ENCODE results near the gene COL25A1.
"Not testable (repeated sequence)": the region's sequence is repeated elsewhere in the genome, so short reads cannot be mapped to it uniquely, and the experiment has no call there.

Gene COL25A1

DNA sequence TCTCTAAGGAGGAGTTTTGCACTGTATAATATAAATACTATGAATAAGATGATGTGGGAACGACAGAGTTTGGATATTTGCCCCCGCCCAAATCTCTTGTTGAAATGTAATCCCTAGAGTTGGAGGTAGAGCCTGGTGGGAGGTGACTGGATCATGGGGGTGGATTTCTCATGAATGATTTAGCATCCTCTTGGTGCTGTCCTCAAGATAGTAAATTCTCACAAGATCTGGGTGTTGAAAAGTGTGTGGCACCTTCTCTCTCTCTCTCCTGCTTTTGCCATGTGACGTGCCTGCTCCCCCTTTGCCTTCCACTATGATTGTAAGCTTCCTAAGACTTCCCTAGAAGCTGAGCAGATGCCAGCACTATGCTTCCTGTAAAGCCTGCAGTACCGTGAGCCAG is 298.0 kb downstream of the COL25A1 start:
- no peak overlapping the region for H3K4me3 ChIP-seq (ENCODE audit: low read depth, low read length)
- no peak for DNase-seq (ENCODE audit: low read depth, low spot score)
- ChIA-PET CTCF (no interaction called here), POLR2A (no interaction called here)
- TF ChIP-seq, protein P1, sequence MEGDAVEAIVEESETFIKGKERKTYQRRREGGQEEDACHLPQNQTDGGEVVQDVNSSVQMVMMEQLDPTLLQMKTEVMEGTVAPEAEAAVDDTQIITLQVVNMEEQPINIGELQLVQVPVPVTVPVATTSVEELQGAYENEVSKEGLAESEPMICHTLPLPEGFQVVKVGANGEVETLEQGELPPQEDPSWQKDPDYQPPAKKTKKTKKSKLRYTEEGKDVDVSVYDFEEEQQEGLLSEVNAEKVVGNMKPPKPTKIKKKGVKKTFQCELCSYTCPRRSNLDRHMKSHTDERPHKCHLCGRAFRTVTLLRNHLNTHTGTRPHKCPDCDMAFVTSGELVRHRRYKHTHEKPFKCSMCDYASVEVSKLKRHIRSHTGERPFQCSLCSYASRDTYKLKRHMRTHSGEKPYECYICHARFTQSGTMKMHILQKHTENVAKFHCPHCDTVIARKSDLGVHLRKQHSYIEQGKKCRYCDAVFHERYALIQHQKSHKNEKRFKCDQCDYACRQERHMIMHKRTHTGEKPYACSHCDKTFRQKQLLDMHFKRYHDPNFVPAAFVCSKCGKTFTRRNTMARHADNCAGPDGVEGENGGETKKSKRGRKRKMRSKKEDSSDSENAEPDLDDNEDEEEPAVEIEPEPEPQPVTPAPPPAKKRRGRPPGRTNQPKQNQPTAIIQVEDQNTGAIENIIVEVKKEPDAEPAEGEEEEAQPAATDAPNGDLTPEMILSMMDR (IDR thresholded peaks at IDR 0.05; ENCODE audit: insufficient read depth, low read length, missing control alignments): no peak

GRCh38 chr4:109003964-109004363 is 298.5 kb downstream of the COL25A1 start:
- ChIA-PET CTCF (no interaction called here), POLR2A (no interaction called here)
- DNase-seq (ENCODE audit: low read depth, low spot score): no peak
- TF ChIP-seq, protein P1 (IDR thresholded peaks at IDR 0.05; ENCODE audit: insufficient read depth, low read length, missing control alignments): no peak
- no peak overlapping the region for H3K4me3 ChIP-seq (ENCODE audit: low read depth, low read length)

DNA sequence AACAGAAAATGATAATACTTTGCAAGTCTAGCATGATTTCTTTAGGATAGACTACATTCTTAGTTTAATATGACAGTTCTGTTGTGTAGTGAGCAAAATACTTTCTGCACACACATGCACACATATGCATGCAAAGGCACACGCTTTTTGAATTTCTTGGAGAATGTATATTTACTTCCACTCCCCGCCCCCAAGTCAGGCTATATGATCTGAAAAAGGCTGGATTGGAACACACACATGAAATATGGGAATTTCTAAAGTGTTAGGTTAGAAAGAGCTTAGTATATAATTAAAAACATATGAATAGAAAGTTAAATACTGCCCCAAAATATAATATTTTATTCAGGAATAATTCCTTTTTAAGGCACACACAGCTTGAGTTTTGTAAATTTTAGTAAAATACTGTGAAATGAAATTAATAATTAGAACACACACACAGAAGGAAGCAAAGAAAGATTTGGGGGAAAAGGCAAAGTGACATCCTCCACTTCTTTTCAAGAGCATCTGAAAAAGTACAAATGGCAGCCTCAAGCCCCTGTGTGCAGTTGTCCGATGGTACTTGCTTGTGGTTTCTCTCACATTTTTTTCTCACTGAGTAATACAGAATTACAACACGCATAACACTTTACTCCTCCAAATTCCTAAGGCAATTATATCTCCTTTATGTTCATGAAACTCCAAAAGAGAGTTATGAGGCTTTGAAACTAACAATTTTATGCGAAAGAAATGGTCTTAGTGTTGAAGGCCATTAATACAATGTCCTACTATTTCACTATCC is 310.7 kb downstream of the COL25A1 start:
- peak; percentile 29 for DNase-seq (ENCODE audit: low read depth, low spot score)
- H3K4me3 ChIP-seq (ENCODE audit: low read depth, low read length): no peak overlapping the region
- ChIA-PET POLR2A (no interaction called here), CTCF (no interaction called here)
- TF ChIP-seq, protein P1 (IDR thresholded peaks at IDR 0.05; ENCODE audit: insufficient read depth, low read length, missing control alignments): no peak

GRCh38 chr4:108988464-108989195 is 313.8 kb downstream of the COL25A1 start:
- H3K4me3 ChIP-seq (ENCODE audit: low read depth, low read length): no peak overlapping the region
- CTCF ChIA-PET: no interaction called here
- POLR2A ChIA-PET: no interaction called here
- TF ChIP-seq, protein P1 (IDR thresholded peaks at IDR 0.05; ENCODE audit: insufficient read depth, low read length, missing control alignments): no peak
- peak; percentile 7 for DNase-seq (ENCODE audit: low read depth, low spot score)

DNA sequence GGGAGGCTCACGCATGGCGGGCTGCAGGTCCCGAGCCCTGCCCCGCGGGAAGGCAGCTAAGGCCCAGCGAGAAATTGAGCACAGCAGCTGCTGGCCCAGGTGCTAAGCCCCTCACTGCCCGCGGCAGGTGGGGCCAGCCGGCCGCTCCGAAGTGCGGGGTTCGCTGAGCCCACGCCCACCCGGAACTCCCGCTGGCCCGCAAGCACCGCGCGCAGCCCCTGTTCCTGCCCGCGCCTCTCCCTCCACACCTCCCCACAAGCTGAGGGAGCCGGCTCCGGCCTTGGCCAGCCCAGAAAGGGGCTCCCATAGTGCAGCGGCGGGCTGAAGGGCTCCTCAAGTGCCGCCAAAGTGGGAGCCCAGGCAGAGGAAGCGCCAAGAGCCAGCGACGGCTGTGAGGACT is 318.0 kb downstream of the COL25A1 start:
- DNase-seq (ENCODE audit: low read depth, low spot score); CTCF ChIA-PET; H3K4me3 ChIP-seq (ENCODE audit: low read depth, low read length); POLR2A ChIA-PET: not testable (repeated sequence)

DNA sequence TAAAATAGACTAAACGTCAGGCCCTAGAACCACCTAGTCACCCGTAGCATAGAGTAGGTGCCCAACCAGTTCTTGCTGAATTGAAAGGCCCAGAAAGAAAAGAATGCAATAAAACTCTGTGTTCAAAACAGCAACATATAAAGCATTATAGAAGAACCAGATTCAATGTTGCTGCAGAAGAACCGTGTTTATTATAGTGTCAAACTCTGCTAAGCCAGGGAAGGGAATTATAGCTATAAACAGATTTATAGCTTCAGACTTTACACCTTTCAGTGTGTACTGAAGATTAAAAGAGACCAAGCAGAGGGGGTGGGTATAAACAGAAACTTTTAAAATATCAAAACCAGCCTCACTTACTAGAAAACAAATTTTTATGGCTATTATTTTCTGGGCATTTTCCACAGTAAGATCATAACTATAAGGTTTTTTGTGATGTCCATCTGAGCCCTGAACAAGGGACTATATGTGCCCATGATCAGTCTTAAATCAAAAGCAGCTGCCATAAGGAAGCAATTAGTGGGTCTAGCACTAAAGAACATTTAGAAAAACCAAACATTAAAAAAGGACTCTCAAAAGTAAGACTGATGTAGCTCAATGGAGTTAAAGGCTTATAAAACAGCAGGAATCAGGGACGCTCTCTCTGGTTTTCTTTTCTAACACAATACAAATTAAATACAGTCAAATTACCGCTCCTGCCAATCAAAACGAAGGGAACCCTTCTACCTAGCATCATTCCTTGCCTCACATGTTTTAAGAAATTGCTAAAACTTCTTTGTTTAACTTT is 319.9 kb downstream of the COL25A1 start:
- TF ChIP-seq, protein P1 (IDR thresholded peaks at IDR 0.05; ENCODE audit: insufficient read depth, low read length, missing control alignments): no peak
- H3K4me3 ChIP-seq (ENCODE audit: low read depth, low read length): no peak overlapping the region
- POLR2A ChIA-PET: no interaction called here
- no peak for DNase-seq (ENCODE audit: low read depth, low spot score)
- CTCF ChIA-PET: no interaction called here
